HL-60/S4 (cell line): ENCODE data around the gene DAB1.
"Not testable (repeated sequence)": the region's sequence is repeated elsewhere in the genome, so short reads cannot be mapped to it uniquely, and the experiment has no call there.

Experiments
- in situ Hi-C: fragments of 300-500 bp; cut with MboI; formaldehyde crosslinking; loops from 2 replicates; pipeline ENCODE4 v1.14.3; 2022; ENCODE audit warnings: low sequenced_read_pairs

DAB1 gene

DNA sequence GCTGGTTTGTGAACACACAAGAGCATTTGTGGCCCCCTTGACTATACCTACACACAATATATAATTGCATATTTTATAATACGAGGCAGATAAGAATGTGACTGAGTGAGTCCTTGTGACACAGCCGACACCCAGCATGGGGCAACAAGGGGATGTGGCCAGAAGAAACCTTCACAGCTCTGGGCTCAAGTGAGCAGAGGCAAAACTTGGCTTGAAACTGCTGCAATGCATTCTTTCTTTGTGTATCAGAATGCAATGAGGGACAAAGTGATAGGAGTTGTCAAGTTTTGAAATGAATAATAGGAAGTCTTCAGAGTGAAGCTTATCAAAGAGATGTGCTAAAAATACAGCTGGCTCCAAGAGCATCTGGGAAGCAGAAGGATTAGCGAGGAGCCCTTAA lies 334.0 kb downstream of the DAB1 start:
- in situ Hi-C loops: no loop called here

DNA sequence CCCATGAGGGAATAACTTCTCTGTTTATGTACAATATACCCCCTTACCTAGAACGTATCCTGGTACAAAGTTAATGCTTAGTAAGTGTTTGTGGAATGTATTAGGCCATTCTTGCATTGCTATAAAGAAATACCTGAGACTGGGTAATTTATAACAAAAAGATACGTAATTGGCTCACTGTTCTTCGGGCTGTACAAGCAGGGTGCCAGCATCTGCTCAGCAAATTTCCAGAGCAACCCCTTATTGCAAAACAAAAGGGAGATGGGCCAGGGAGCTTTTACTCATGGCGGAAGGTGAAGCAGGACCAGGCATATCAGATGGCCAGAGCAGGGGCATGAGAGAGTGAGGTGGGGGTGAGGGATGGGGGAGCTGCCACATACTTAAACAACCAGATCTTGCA lies 334.6 kb downstream of the DAB1 start:
- in situ Hi-C loops: no loop called here

GRCh38 chr1:57088653-57089052 lies 335.2 kb downstream of the DAB1 start:
- in situ Hi-C loops: no loop called here

DNA sequence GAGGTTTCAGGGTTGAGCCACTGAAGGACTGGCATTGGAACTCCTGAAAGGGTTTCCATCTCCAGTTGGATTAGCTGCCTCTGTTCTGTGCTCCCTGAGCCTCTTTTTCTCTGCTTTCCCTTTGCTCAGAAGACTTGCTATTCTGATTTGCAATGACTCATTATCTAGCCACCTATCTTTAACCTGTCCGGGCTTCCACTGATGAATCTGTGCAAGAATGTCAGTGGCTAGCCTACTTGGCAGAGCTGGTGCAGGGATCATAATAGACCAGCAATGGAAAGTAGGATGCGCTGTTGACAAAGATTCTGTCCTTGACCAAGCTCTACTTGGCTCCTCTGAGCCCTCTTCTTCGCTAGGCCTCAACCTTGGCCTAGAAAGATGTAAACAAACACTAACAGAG lies 336.2 kb downstream of the DAB1 start:
- in situ Hi-C loops: not testable (repeated sequence)

GRCh38 chr1:57086154-57086553 lies 337.7 kb downstream of the DAB1 start:
- in situ Hi-C loops: no loop called here

DNA sequence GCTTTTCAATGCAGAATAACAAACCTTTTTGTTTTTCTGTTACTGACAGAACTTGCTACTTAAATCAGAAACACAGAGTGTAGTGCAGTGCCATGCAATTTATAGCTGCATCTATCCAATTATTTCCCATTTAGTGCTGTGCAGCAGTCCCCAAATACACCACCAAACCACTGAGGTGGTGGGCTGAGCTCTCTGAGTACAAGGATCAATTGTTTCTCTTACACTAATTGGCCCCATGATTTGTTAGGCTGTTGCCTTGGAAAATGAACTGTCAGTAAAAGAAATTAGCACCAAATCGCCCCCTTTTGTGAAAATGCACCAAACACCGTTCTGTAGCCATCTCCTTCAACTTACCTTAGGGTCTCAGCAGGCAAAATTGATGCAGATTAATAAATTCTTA lies 339.2 kb downstream of the DAB1 start:
- in situ Hi-C loops: no loop called here

- in situ Hi-C loops: no loop called here
Observed at GRCh38 chr1:57082711-57083439, 341.0 kb downstream of the DAB1 start.

DNA sequence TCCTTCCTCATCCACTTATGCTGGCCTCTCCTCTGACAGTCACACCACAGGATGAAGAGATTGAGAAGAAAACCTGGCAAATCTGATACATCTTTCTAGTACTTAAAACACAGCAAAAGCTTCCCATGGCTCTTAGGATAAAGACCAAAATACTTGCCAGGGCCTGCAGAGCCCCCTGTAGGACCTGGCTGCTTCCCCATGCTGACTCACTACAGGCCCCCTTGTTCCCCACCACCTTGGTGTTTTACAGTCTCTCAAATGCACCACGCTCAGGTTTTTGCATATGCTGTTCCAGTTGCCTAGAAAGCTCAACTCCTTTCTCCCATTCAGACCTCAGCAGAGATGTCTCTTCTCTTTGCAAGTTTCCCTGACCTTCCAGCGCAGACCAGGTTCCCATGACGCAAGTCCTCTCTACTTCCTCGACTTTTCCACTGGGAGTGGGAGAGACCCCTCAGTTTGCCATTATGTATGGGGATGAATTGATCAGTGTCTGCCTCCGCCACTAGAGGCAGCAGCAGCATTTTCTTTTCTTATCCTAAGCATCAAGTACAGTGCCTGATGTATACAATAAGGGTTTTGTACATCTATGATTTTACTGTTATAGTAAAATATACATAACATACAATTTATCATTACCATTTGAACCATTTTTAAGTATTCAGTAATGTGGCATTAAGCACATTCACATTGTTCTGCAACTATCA lies 344.3 kb downstream of the DAB1 start:
- in situ Hi-C loops: no loop called here

GRCh38 chr1:57072401-57073110 lies 351.3 kb downstream of the DAB1 start:
- in situ Hi-C loops: no loop called here

GRCh38 chr1:57067863-57068262 lies 356.0 kb downstream of the DAB1 start:
- in situ Hi-C loops: no loop called here

DNA sequence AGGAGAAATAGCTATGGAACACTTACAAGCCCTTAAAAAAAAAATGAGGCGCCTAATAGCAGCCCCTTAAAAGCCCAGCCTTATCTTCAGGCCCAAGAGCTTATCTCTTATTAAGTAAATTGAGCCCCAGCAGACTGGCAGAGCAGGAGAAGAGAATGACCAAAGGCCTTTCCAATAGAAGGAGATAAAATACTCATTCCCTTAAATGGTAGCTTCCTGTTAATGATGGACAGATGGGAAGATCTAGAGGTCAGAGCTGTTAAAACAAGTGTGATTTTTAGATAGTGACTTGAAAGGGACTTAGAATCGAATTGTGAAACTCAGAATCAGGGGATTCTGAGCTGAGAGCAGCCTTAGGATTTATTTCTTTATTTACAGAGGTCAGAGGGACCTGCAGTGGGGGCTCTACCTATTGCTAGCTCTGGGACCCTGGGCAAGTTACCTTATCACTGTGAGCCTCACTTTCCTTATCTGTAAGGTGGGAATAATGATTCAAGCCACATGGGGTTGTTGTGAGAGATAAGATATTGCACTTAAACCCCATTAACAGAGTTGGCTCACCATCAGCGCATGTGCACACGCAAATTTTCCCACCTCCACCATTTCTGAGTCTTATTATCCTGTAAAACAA lies 356.8 kb downstream of the DAB1 start:
- in situ Hi-C loops: no loop called here

GRCh38 chr1:57065442-57065841 lies 358.4 kb downstream of the DAB1 start:
- in situ Hi-C loops: no loop called here

- in situ Hi-C loops: no loop called here
Observed at GRCh38 chr1:57064379-57065140, 359.3 kb downstream of the DAB1 start.

DNA sequence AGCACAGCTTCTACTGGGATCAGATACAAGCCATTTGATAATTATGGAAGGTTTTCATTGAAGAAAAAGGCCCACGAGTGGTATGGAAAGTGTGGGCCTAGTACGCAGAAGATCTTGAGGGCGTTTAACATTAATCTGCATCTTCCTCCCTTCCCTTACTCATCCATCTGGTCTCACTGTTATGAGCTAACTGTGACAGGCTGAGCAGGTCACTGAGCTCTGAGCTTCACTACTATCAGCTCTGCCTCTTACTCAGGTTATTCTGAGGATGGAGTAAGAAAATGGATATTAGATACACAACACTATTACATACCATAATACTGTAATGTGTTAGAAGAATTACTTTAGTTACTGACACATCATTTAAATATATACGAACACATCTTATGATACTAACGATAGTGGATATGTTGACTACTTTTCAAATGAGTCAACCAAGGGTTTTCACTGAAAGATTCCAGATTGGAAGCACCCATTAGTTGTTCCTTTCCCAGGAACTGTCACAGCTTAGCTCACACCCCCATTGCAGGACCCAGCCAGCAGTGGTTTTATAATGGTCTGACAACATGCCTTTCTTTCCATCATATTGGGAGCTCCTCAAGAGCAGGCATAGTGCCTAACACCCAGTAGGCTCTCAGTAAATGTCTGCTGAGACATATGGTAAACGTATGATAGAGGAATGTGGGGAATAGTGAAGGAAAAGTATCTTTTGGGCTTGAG lies 360.3 kb downstream of the DAB1 start:
- in situ Hi-C loops: no loop called here

DNA sequence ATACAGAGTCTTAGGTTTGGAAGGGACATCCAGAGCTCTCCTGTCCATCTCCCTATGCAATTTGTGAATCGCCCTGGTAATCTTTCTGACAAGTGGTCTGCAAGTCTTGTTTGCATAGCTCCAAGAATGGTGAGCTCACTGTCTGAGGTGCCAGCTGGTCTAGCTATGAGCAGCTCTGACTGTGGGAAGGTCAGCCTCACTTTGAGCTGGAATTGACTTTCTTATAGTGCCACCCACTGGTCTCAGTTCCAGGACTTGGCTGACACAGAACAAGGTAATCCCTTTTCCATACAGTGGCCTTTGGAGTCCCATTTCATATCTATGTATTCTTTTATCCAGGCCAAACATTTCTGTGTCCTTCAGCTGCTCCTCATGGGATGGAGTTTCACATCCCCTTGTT lies 362.5 kb downstream of the DAB1 start:
- in situ Hi-C loops: no loop called here

DNA sequence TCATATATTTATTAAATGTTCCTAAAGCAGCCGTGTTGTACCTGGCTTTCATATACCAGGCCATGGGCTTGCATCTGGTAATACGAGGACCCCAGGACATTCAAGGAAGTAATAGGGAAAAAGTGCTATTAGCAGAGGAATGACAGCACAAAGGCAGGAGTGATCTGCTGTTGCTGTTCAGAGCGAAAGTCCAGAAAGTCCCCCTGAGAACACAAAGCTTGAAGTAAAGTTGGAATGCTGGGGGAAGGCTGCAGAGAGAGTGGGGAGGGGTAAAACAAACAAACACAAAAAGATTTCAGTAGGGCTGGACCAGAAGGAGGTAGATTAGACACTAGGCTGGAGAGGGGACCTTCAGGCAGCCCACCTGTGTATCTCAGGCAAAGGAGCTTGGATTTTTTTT lies 363.4 kb downstream of the DAB1 start:
- in situ Hi-C loops: no loop called here

GRCh38 chr1:57058652-57059501 lies 365.0 kb downstream of the DAB1 start:
- in situ Hi-C loops: no loop called here

DNA sequence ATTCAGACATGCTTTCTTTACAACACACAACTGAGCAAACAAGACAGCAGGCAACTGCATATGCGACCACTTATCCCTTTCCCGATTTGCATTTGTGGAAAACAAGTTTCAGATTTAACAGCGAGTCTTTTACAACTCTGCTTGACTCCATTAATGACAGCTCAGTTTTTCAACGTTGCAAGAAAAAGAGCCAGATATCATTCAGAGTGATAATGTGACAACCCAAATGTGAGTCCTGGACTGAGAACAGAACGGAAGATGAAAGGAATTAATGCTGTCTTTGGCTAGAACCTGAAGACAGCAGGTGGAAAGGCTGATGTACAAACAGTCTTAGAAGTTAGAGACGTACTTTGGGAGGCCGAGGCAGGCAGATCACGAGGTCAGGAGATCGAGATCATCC lies 375.0 kb downstream of the DAB1 start:
- in situ Hi-C loops: no loop called here

DNA sequence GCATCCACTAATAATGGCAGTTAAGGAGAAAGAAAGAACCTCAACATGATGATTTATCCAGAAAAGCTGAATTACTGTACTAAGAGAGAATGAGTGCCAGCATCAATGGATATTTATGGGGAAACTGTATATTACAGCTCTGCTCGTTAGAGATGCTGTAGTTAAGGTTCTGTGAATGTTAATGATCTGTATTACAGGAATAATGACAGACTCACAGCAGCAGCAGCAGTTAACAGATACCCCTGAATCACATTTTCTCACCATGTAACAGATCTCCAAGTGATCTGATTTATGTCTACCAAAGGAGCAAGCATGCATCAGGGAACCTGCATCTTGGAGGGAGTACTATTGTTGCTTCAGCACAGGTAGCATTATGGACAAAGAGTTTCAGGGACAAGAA lies 377.4 kb downstream of the DAB1 start:
- in situ Hi-C loops: no loop called here
